Measurements from ENCODE around the gene IRF9.
A peak's percentile ranks its signal among the peaks of the same experiment; 100 is the strongest.

The IRF9 gene

DNA sequence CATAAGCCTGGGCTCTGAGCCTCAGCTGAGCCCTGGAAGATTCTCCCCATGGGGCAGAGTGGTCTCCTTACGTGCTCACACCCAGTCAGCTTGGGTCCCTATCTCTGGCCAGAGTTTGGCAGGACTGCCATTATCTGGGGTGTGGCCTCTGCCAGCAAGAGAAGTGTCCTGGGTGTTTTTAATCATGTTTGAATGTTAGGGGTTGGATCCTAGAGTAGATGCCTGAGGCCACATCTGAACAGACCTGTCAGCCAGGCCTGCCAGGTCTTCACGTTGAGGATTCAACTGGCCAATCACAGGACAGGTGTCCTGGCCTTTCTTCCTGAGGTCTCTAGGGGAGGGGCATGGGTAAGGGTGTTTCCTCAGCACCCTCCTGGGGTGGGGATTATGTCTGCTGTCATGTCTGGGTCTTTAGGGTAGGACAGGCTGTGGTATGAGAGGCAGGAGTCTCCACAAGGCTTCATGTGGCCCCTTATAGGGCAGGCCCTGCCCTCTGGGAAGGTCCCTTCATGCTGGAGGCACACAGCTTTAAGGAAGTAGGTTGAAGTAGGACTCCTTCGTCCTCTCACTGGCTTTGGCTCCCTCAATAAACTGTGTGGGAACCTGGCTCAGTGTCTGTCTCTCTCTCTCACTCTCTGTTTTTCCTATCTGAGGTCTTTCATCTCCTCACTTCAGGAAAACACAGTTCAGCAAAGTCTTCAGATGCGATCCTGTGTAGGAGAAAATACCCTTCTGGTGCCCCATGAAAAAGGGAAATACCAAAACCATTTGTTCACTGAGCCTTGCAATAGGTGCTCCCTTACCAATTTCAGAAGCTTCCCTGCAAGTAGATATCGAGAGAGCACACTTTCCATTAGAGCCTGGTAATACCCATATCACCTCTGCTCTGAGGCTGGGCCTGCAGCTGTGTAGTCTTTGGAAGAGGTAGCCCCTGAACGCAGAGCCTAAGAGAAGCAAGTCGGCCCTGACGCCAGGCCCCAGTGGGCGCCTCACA is 37.3 kb upstream of the IRF9 start:
- H3K36me3 ChIP-seq (replicated peaks), result peaks cover 37% of the 10 kb centered on the region
- in situ Hi-C loops (cut with MboI; ENCODE audit: low sequenced_read_pairs), result no loop called here

GRCh38 chr14:24126939-24127338 is 34.1 kb upstream of the IRF9 start:
- Histone ChIP-seq H3K27me3 (ENCODE audit: low read depth) (no peaks in the 10 kb centered on the region), H3K9me3 (no peaks in the 10 kb centered on the region), H3K4me1 (no peaks in the 10 kb centered on the region), H3K36me3 (replicated peaks) (peaks cover 8% of the 10 kb centered on the region), H3K4me3 (no peak overlapping the region)
- no peak for DNase-seq (ENCODE audit: low spot score in 2 of 2)
- in situ Hi-C loops (cut with MboI; ENCODE audit: low sequenced_read_pairs), result no loop called here

More for the DNA sequence above, 37.3 kb upstream of the IRF9 start:
- no peak overlapping the region for H3K4me3 ChIP-seq
- DNase-seq (ENCODE audit: low spot score in 2 of 2), result no peak
- no peaks in the 10 kb centered on the region for H3K27me3 ChIP-seq (ENCODE audit: low read depth)
- H3K4me1 ChIP-seq, result no peaks in the 10 kb centered on the region
- no peaks in the 10 kb centered on the region for H3K9me3 ChIP-seq

DNA sequence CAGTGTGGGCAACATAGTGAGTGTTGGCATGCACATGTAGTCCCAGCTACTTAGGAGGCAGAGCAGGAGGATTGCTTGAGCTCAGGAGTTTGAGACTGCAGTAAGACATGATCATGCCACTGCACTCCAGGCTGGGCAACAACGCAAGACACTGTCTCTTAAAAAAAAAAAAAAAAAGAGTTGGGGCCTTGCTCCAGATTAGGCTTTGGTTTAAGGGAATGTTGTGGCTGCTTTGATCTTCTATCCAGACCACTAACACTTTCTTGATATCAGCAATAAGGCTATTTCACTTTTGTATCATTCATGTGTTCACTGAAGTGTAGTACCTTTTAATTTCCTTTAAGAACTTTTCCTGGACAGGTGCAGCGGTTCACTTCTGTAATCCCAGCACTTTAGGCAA is 33.4 kb upstream of the IRF9 start:
- H3K4me1 ChIP-seq, result no peaks in the 10 kb centered on the region
- in situ Hi-C loops (cut with MboI; ENCODE audit: low sequenced_read_pairs), result no loop called here
- H3K4me3 ChIP-seq, result no peak overlapping the region
- no peaks in the 10 kb centered on the region for H3K27me3 ChIP-seq (ENCODE audit: low read depth)
- no peak for DNase-seq (ENCODE audit: low spot score in 2 of 2)
- H3K9me3 ChIP-seq, result no peaks in the 10 kb centered on the region
- H3K36me3 ChIP-seq (replicated peaks), result peaks cover 6% of the 10 kb centered on the region

DNA sequence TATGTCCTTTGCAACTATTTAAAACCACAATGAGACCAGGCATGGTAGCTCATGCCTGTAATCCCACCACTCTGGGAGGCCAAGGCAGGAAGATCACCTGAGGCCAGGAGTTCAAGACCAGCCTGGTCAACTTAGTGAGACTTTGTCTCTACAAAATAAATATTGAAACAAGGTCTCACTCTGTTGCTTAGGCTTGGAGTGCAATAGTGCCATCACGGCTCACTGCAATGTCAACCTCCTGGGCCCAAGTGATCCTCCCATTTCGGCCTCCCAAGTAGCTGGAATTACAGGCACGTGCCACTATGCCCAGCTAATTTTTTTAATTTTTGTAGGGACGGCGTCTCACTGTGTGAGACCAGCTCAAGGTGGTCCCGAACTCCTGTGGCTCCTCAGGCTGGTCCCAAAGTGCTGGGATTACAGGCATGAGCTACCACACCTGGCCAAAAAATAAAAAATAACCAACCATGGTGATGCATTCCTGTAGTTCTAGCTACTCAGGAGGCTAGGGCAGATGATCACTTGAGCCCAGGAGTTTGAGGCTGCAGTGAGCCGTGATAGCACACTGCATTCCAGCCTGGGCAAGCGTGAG is 31.6 kb upstream of the IRF9 start:
- Histone ChIP-seq H3K4me3 (no peak overlapping the region), H3K27me3 (ENCODE audit: low read depth) (no peaks in the 10 kb centered on the region), H3K4me1 (no peaks in the 10 kb centered on the region), H3K36me3 (replicated peaks) (no peaks in the 10 kb centered on the region), H3K9me3 (no peaks in the 10 kb centered on the region)
- DNase-seq (ENCODE audit: low spot score in 2 of 2), result no peak
- in situ Hi-C loops (cut with MboI; ENCODE audit: low sequenced_read_pairs), result no loop called here

DNA sequence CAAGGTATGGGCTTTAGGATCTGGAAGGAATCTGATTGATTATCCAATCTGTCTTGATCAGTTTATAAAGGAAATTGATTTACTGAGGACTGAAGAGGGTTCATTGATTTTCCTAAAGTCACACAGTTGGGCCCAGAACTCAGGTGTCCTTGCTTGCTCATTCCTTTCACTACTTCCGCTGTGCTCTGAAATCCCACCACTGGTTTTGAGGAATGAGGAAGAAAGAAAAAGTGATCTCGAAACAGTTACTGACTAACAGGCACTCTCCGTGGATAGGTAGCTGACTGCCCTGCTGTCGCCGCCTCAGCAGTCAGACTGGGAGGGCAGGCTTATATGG is 30.7 kb upstream of the IRF9 start, which contains the start of gene FITM1:
Gene FITM1 (plus strand): TSS at position 280 of the 337 bp plus-strand sequence. CDS start 905 bp downstream, outside the sequence.
- in situ Hi-C loops (cut with MboI; ENCODE audit: low sequenced_read_pairs), result no loop called here
- peaks cover 2% of the 10 kb centered on the region for H3K4me1 ChIP-seq
- H3K4me3 ChIP-seq, result no peak within 1 kb of the TSS
- no peaks in the 10 kb centered on the region for H3K36me3 ChIP-seq (replicated peaks)
- H3K27me3 ChIP-seq (ENCODE audit: low read depth), result no peaks in the 10 kb centered on the region
- no peak for DNase-seq (ENCODE audit: low spot score in 2 of 2)
- no peaks in the 10 kb centered on the region for H3K9me3 ChIP-seq

- Histone ChIP-seq H3K4me1 (peaks cover 4% of the 10 kb centered on the region), H3K27me3 (ENCODE audit: low read depth) (no peaks in the 10 kb centered on the region), H3K4me3 (no peak overlapping the region), H3K9me3 (no peaks in the 10 kb centered on the region), H3K36me3 (replicated peaks) (no peaks in the 10 kb centered on the region)
- no peak for DNase-seq (ENCODE audit: low spot score in 2 of 2)
- in situ Hi-C loops (cut with MboI; ENCODE audit: low sequenced_read_pairs), result no loop called here
Measured at GRCh38 chr14:24130717-24131548, 30.1 kb upstream of the IRF9 start.

GRCh38 chr14:24131549-24131966 is 29.5 kb upstream of the IRF9 start:
- Histone ChIP-seq H3K9me3 (no peaks in the 10 kb centered on the region), H3K27me3 (ENCODE audit: low read depth) (no peaks in the 10 kb centered on the region), H3K4me3 (no peak overlapping the region), H3K36me3 (replicated peaks) (no peaks in the 10 kb centered on the region), H3K4me1 (peaks cover 5% of the 10 kb centered on the region)
- in situ Hi-C loops (cut with MboI; ENCODE audit: low sequenced_read_pairs), result no loop called here
- DNase-seq (ENCODE audit: low spot score in 2 of 2), result no peak

DNA sequence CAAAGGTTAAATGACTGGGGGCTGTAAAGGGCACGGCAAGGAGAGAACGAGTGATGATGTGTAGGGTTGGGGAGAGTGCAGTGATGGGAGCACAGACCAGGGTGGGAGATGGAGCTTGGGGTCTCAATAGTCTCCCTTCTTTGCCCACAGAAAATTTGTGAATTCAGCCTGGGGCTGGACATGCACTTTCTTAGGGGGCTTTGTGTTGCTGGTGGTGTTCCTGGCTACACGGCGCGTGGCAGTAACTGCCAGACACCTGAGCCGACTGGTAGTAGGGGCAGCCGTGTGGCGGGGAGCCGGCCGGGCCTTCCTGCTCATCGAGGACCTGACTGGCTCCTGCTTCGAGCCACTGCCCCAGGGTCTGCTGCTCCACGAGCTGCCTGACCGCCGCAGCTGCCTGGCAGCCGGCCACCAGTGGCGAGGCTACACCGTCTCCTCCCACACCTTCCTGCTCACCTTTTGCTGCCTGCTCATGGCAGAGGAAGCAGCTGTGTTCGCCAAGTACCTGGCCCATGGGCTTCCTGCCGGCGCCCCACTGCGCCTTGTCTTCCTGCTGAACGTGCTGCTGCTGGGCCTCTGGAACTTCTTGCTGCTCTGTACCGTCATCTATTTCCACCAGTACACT is 28.9 kb upstream of the IRF9 start:
- no peaks in the 10 kb centered on the region for H3K27me3 ChIP-seq (ENCODE audit: low read depth)
- DNase-seq (ENCODE audit: low spot score in 2 of 2), result no peak
- in situ Hi-C loops (cut with MboI; ENCODE audit: low sequenced_read_pairs), result no loop called here
- no peak overlapping the region for H3K4me3 ChIP-seq
- H3K9me3 ChIP-seq, result no peaks in the 10 kb centered on the region
- H3K36me3 ChIP-seq (replicated peaks), result peaks cover 3% of the 10 kb centered on the region; the same call in 1 of the 2 replicates
- H3K4me1 ChIP-seq, result peaks cover 11% of the 10 kb centered on the region

DNA sequence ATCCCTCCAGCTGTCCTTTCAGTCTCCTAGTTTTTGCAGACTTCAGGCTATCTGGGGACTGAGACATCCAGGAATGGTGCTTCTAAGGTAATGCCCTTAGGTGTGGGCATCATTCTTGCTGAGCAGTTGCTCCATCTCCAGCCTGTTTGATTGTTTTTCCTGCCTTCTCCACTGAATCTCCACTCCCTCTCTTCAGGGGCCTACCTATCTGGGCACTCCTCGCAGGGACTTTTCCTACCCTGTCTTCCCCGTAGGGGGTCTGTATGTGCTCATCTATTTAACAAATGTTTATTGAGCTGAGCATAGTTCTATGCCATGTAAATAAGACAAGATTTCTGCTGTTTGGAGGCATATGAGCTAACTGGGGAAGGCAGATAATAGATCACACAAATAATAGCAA is 28.1 kb upstream of the IRF9 start:
- in situ Hi-C loops (cut with MboI; ENCODE audit: low sequenced_read_pairs), result no loop called here
- DNase-seq (ENCODE audit: low spot score in 2 of 2), result no peak
- Histone ChIP-seq H3K9me3 (no peaks in the 10 kb centered on the region), H3K4me1 (peaks cover 13% of the 10 kb centered on the region), H3K27me3 (ENCODE audit: low read depth) (no peaks in the 10 kb centered on the region), H3K4me3 (no peak overlapping the region), H3K36me3 (replicated peaks) (peaks cover 9% of the 10 kb centered on the region)

GRCh38 chr14:24133735-24134134 is 27.3 kb upstream of the IRF9 start:
- H3K4me1 ChIP-seq, result peaks cover 13% of the 10 kb centered on the region
- in situ Hi-C loops (cut with MboI; ENCODE audit: low sequenced_read_pairs), result no loop called here
- DNase-seq (ENCODE audit: low spot score in 2 of 2), result no peak
- H3K36me3 ChIP-seq (replicated peaks), result peaks cover 17% of the 10 kb centered on the region
- H3K27me3 ChIP-seq (ENCODE audit: low read depth), result no peaks in the 10 kb centered on the region
- H3K4me3 ChIP-seq, result no peak overlapping the region
- H3K9me3 ChIP-seq, result no peaks in the 10 kb centered on the region

DNA sequence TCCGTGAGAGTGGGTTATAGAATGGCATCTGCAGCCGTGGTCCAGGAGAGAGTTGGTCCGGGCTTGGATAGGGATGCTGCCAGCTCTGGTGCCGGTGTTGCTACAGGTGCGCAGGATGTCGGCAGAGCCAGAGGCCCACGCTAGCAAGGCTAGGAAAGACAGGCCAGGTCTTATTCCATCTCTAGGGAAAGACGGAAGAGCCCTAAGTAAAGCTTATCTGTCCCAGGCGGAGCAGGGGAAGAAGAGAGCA is 25.6 kb upstream of the IRF9 start:
- Histone ChIP-seq H3K4me3 (peak overlapping the region; percentile 82), H3K36me3 (replicated peaks) (peaks cover 30% of the 10 kb centered on the region), H3K9me3 (no peaks in the 10 kb centered on the region), H3K27me3 (ENCODE audit: low read depth) (no peaks in the 10 kb centered on the region), H3K4me1 (peaks cover 21% of the 10 kb centered on the region)
- in situ Hi-C loops (cut with MboI; ENCODE audit: low sequenced_read_pairs), result no loop called here
- DNase-seq (ENCODE audit: low spot score in 2 of 2), result no peak

DNA sequence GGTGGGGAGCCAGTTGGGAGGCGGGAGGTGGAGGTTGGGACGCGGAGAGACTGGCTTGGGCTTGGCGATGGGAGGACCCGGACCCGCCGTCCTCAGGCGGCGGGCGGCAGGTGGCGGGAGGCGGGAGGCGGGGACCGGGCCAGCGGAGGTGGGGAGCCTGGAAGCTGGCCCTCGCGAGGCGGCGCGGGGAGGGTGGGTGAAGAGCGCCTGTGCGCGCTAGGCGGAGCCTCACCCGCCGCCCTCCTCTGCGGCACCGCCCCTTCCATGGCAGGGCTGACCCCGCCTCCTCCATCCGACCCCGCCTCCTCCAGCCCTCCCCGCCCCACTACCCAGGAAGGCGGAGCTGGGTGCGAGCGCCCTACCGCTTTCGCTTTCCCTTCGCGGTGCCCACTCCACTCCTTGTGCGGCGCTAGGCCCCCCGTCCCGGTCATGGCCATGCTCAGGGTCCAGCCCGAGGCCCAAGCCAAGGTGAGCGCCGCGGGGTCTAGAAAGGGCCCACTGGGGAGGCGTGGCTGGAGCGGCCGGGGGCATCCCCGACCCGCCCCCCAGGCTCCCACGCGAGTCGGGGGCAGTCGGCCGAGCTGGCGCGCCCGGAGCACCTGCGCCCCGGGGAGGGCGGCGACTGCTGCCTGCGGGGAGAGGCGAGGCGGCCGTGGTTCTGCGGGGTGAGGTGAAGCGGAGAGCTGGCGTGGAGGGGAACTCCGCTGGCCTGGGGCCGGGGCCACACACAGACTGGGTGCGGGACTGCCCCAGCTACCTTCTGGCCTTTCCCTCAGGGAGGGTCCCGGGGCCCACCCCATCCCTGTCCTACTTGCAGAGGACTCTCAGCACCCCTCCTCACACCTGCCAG is 25.0 kb upstream of the IRF9 start, which contains the start of gene PSME1:
Gene PSME1 (plus strand): TSS at position 361 of the 850 bp plus-strand sequence. CDS start 69 bp downstream, at position 430.
- H3K9me3 ChIP-seq, result no peaks in the 10 kb centered on the region
- peak; percentile 81 to 95 for DNase-seq (ENCODE audit: low spot score in 2 of 2)
- H3K4me1 ChIP-seq, result peaks cover 21% of the 10 kb centered on the region
- no peaks in the 10 kb centered on the region for H3K27me3 ChIP-seq (ENCODE audit: low read depth)
- peak within 1 kb of the TSS; percentile 82 for H3K4me3 ChIP-seq
- H3K36me3 ChIP-seq (replicated peaks), result peaks cover 30% of the 10 kb centered on the region
- in situ Hi-C loops (cut with MboI; ENCODE audit: low sequenced_read_pairs), result no loop called here
